Kidney epithelial cell (primary cell): ENCODE measurements around the gene ACHE. TPM values are rescaled to one million over a fixed set of nuclear protein-coding genes. Genes with fewer than 3 reads are reported as not detected.

ENCODE experiments used
- DNase-seq: peaks from one replicate; pipeline ENCODE4 v3.0.0-alpha.2; 2010; ENCODE audit warnings: low read depth
- H3K27me3 ChIP-seq: 2 replicates; pipeline ENCODE4 v1.6.0; 2011; ENCODE audit warnings: low read length; ENCODE audit not compliant: control insufficient read depth, insufficient read depth
- H3K36me3 ChIP-seq: 2 replicates; pipeline ENCODE4 v1.5.1; 2011; ENCODE audit warnings: low read length; ENCODE audit not compliant: control insufficient read depth, insufficient read depth
- H3K4me3 ChIP-seq: 2 replicates; pipeline ENCODE4 v1.5.1; 2011; ENCODE audit warnings: low read depth, mild to moderate bottlenecking, control low read depth, low read length
- total RNA-seq: library from RNA; depleted of rRNA; stranded (reverse); fragments of >200 nt; gene quantifications from 2 replicates; pipeline ENCODE4 v1.2.3, GENCODE V29; 2015
- TF ChIP-seq, protein P1 (sequence below): IDR thresholded peaks from 2 replicates; pipeline ENCODE4 v1.5.1; 2011; ENCODE audit warnings: mild to moderate bottlenecking, moderate library complexity, low read length, control low read depth, inconsistent platforms; ENCODE audit not compliant: insufficient read depth, poor library complexity, severe bottlenecking

The ACHE gene
- total RNA-seq, 1 donor from 2014 or later = 1.3 TPM

DNA sequence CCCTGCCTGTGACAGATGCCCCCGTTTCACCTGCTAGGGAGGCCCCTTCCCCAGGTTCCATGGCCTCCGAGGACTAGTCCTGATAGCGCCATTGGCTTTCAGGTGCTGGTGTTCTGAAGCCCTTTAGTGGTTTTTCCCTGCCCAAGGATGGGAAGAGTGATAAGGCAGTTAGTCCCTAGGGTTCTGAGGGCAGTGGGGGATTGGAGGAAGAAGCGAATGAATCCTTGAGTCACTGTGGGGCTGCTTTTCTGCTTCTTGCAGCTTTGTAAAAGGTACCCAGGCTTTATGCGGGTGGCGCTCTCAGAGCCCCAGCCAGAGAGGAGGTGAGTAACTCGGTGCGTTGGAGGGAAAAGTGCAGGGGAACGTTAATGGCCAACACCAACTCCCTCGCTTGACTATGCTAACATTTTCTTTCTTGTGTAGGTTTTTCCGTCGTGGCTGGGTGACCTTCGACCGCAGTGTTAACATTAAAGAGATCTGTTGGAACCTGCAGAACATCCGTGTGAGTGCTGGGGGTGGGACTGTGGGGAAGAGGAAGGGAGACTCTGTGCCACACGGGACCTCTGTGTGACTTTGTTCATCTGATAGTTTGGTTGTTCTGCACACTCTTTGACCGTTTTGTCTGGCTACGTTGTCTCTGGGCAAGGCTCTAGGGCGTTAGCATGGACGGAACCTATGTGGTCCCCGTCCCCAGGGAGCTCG is 10.1 kb downstream of the ACHE start:
- Histone ChIP-seq H3K27me3 (no peaks in the 10 kb centered on the region), H3K36me3 (peaks cover 4% of the 10 kb centered on the region), H3K4me3 (no peak overlapping the region)
- no peak for DNase-seq
- TF ChIP-seq, protein P1, sequence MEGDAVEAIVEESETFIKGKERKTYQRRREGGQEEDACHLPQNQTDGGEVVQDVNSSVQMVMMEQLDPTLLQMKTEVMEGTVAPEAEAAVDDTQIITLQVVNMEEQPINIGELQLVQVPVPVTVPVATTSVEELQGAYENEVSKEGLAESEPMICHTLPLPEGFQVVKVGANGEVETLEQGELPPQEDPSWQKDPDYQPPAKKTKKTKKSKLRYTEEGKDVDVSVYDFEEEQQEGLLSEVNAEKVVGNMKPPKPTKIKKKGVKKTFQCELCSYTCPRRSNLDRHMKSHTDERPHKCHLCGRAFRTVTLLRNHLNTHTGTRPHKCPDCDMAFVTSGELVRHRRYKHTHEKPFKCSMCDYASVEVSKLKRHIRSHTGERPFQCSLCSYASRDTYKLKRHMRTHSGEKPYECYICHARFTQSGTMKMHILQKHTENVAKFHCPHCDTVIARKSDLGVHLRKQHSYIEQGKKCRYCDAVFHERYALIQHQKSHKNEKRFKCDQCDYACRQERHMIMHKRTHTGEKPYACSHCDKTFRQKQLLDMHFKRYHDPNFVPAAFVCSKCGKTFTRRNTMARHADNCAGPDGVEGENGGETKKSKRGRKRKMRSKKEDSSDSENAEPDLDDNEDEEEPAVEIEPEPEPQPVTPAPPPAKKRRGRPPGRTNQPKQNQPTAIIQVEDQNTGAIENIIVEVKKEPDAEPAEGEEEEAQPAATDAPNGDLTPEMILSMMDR = no peak

DNA sequence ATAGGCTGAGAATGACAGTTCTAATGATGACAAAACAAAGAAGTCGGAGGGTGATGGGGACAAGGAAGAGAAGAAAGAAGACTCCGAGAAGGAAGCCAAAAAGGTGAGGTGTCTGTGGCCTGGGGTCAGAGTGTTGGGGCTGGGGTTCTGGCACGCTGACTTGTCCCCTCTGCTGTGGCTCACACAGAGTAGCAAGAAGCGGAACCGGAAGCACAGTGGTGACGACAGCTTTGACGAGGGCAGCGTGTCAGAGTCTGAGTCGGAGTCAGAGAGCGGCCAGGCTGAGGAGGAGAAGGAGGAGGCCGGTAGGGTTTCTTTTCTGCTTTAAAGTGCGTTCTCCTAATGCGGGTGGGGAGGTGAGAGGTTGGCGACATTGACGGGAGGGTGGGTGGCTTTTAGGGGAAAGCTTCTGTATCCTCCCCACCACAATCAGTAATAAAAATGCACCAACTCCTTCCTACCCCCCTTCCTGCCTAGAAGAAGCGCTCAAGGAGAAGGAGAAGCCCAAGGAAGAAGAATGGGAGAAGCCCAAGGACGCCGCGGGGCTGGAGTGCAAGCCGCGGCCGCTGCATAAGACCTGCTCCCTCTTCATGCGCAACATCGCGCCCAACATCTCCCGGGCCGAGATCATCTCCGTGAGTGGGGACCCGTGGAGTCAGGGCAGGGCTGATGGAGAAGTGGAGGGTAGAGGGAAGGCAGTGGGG is 10.8 kb downstream of the ACHE start:
- peaks cover 4% of the 10 kb centered on the region for H3K36me3 ChIP-seq
- H3K27me3 ChIP-seq = no peaks in the 10 kb centered on the region
- no peak overlapping the region for H3K4me3 ChIP-seq
- TF ChIP-seq, protein P1 = no peak
- DNase-seq = no peak

GRCh38 chr7:100882785-100883526 is 12.7 kb downstream of the ACHE start:
- TF ChIP-seq, protein P1 = no peak
- no peaks in the 10 kb centered on the region for H3K27me3 ChIP-seq
- no peak for DNase-seq
- no peak overlapping the region for H3K4me3 ChIP-seq
- H3K36me3 ChIP-seq = peaks cover 4% of the 10 kb centered on the region

DNA sequence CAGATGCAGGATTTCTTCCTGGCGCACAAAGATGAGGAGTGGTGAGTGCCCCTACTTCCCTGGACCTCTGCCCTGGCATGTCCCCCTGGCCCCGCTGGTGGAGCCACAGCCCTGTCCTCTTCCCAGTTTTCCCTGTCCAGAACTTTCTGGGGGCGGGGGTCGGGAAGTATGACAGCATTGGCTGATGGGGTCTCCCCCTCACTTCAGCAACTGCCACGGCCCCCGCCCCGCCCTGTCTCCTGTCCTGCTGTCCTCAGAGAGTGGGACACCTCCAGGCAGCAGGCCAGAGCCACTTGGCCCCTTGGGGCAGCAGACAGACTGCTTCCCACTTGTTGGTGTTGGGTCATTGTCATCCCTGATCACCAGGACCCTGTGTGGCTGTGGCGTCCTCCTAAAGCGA is 13.5 kb downstream of the ACHE start:
- TF ChIP-seq, protein P1 = no peak
- no peak for DNase-seq
- Histone ChIP-seq H3K4me3 (no peak overlapping the region), H3K36me3 (peaks cover 4% of the 10 kb centered on the region), H3K27me3 (no peaks in the 10 kb centered on the region)

DNA sequence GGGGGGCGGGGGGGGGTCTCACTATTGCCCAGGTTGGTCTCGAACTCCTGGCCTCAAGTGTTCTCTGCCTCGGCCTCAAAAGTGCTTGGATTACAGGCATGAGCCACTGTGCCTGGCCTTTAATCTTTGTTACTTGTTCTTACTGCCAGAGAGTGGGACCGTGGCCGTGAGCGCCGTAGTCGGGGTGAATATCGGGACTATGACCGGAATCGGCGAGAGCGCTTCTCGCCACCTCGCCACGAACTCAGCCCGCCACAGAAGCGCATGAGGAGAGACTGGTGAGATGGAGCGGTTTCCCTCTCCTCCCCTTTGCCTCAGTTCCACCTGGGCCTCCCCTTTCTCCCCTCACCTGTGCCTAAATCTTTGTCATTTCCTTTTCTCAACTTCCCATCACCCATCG is 14.6 kb downstream of the ACHE start:
- no peak for DNase-seq
- Histone ChIP-seq H3K36me3 (peaks cover 2% of the 10 kb centered on the region), H3K27me3 (no peaks in the 10 kb centered on the region), H3K4me3 (no peak overlapping the region)
- TF ChIP-seq, protein P1 = no peak
